SU-DHL-6 (cell line): ENCODE results near the gene RB1.

ENCODE experiments used
- H2AFZ ChIP-seq: fragments of 200-600 bp; sonication (generic); 2 replicates; pipeline ENCODE4 v1.6.1; 2014; ENCODE audit warnings: low read depth, mild to moderate bottlenecking, moderate library complexity, mixed read lengths, antibody characterized with exemption, low read length; ENCODE audit not compliant: severe bottlenecking
- H3F3A ChIP-seq: fragments of 200-600 bp; shearing (Covaris generic); 2 replicates; pipeline ENCODE4 v1.6.0; 2016; ENCODE audit warnings: antibody characterized with exemption, mild to moderate bottlenecking; ENCODE audit not compliant: insufficient read depth
- H3K27ac ChIP-seq: fragments of 200-600 bp; sonication (generic); 2 replicates; pipeline ENCODE4 v1.5.1; 2016; ENCODE audit warnings: low read depth, mild to moderate bottlenecking, low read length, moderate library complexity, mixed read lengths
- H3K27me3 ChIP-seq: fragments of 200-600 bp; sonication (generic), shearing (Covaris generic); 2 replicates; pipeline ENCODE4 v1.6.0; 2014; ENCODE audit warnings: mild to moderate bottlenecking, low read length
- H3K36me3 ChIP-seq: fragments of 200-600 bp; sonication (generic); 2 replicates; pipeline ENCODE4 v1.6.1; 2014; ENCODE audit warnings: mild to moderate bottlenecking, low read length, mixed read lengths
- H3K4me2 ChIP-seq: fragments of 300-600, 200-600 bp; shearing (Covaris generic), sonication (generic); 2 replicates; pipeline ENCODE4 v1.6.0; 2014; ENCODE audit warnings: low read length, low read depth, mild to moderate bottlenecking; ENCODE audit not compliant: poor library complexity, severe bottlenecking
- H3K4me3 ChIP-seq: fragments of 200-600 bp; sonication (generic); 2 replicates; pipeline ENCODE4 v1.5.1; 2014; ENCODE audit warnings: antibody characterized with exemption, low read length, mild to moderate bottlenecking, mixed read lengths; ENCODE audit not compliant: insufficient read depth, poor library complexity, severe bottlenecking
- H3K79me2 ChIP-seq: fragments of 200-600 bp; sonication (generic); 2 replicates; pipeline ENCODE4 v1.6.1; 2014; ENCODE audit warnings: mild to moderate bottlenecking, low read length, moderate library complexity; ENCODE audit not compliant: insufficient read depth
- H3K9ac ChIP-seq: fragments of 200-600 bp; sonication (generic); 2 replicates; pipeline ENCODE4 v1.7.0; 2014; ENCODE audit warnings: mild to moderate bottlenecking, low read length
- H3K9me2 ChIP-seq: fragments of 200-600 bp; sonication (generic); replicated peaks from 2 replicates; pipeline ENCODE4 v1.6.1; 2014; ENCODE audit warnings: low read length; ENCODE audit not compliant: insufficient read depth
- H3K9me3 ChIP-seq: fragments of 200-600 bp; sonication (generic); 2 replicates; pipeline ENCODE4 v1.6.1; 2014; ENCODE audit warnings: low read length, mixed read lengths; ENCODE audit not compliant: insufficient read depth
- H4K20me1 ChIP-seq: fragments of 200-600 bp; sonication (generic); 2 replicates; pipeline ENCODE4 v1.6.1; 2014; ENCODE audit warnings: low read depth, mild to moderate bottlenecking, antibody characterized with exemption, low read length, moderate library complexity, mixed read lengths
- EZH2phosphoT487 ChIP-seq: fragments of 200-600 bp; sonication (generic), shearing (Covaris generic); conservative IDR thresholded peaks from 2 replicates; pipeline ENCODE4 v1.6.1; 2018; ENCODE audit warnings: mild to moderate bottlenecking, antibody characterized with exemption, low read length, moderate library complexity, mixed read lengths
- TF ChIP-seq, protein P1 (sequence below): fragments of 200-600 bp; sonication (generic); IDR thresholded peaks from one replicate; pipeline ENCODE4 v1.5.1; 2017; ENCODE audit warnings: antibody characterized with exemption, mild to moderate bottlenecking, low read length, moderate library complexity; ENCODE audit not compliant: insufficient read depth, poor library complexity, severe bottlenecking

RB1 gene

DNA sequence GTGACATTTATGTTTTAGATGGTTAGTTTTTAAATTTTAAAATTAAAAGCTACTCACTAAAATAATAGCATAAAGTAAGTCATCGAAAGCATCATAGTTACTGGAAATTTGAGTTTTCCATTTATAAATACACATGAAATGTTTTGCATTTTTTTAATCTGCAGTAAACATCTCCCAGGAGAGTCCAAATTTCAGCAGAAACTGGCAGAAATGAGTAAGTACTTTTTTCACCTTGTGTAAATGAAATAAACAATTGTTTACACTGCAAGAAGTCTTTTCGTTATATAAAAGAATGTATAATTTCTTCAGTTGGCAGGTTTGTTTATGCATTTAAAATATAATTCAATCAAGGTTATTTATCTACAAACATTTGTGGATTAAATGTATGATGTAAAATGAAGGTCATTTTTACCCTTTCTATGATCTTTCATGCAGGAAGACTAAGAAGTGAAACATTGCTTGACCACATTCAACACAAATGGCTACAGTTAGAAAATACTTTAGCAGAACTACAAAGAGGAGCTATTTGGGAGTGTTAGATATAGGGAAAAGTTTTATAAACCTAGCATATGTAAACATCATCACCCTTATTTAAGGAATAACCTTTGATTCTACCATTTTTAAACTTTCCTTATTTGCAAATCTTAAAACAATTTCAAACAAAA, 173.8 kb downstream of the RB1 start:
- Histone ChIP-seq H3K79me2 (no peaks in the 10 kb centered on the region), H3K36me3 (peaks cover 47% of the 10 kb centered on the region), H3K27me3 (no peaks in the 10 kb centered on the region), H3K4me2 (no peak overlapping the region), H3K9me3 (no peaks in the 10 kb centered on the region), H3K4me3 (no peak overlapping the region), H4K20me1 (no peaks in the 10 kb centered on the region), H3K9ac (no peak overlapping the region), H3K9me2 (no peaks in the 10 kb centered on the region), H3F3A (peaks cover 19% of the 10 kb centered on the region; the same call in 1 of the 2 replicates), H2AFZ (no peak overlapping the region), H3K27ac (peak overlapping the region; percentile 16; the same call in 1 of the 2 replicates)
- TF ChIP-seq, protein P1, sequence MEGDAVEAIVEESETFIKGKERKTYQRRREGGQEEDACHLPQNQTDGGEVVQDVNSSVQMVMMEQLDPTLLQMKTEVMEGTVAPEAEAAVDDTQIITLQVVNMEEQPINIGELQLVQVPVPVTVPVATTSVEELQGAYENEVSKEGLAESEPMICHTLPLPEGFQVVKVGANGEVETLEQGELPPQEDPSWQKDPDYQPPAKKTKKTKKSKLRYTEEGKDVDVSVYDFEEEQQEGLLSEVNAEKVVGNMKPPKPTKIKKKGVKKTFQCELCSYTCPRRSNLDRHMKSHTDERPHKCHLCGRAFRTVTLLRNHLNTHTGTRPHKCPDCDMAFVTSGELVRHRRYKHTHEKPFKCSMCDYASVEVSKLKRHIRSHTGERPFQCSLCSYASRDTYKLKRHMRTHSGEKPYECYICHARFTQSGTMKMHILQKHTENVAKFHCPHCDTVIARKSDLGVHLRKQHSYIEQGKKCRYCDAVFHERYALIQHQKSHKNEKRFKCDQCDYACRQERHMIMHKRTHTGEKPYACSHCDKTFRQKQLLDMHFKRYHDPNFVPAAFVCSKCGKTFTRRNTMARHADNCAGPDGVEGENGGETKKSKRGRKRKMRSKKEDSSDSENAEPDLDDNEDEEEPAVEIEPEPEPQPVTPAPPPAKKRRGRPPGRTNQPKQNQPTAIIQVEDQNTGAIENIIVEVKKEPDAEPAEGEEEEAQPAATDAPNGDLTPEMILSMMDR, result no peak
- no peak for TF ChIP-seq EZH2phosphoT487

DNA sequence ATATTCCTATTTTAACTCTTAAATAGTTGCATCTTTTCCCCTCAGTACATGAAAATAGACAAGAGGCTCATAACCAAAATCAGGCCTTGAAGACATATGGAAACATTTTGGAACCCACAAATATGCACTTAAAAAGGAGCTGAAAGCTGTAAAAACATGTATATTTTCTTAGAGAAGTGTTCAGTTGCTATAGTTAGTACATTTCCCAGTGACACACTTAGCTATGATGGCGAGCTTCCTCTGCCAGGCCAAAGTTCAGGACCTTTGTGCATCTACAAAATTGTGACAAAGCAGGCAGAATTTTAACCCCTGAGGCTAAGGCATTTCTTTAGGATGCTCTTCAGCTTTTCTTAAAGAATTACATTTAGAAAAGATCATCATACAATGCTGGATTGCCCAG, 174.8 kb downstream of the RB1 start:
- Histone ChIP-seq H3F3A (peaks cover 19% of the 10 kb centered on the region; the same call in 1 of the 2 replicates), H3K4me2 (no peak overlapping the region), H3K36me3 (peaks cover 39% of the 10 kb centered on the region), H2AFZ (no peak overlapping the region), H3K27me3 (no peaks in the 10 kb centered on the region), H3K9me2 (no peaks in the 10 kb centered on the region), H3K79me2 (no peaks in the 10 kb centered on the region), H3K9ac (no peak overlapping the region), H3K27ac (no peak overlapping the region), H3K4me3 (no peak overlapping the region), H3K9me3 (no peaks in the 10 kb centered on the region), H4K20me1 (no peaks in the 10 kb centered on the region)
- TF ChIP-seq EZH2phosphoT487, result no peak
- TF ChIP-seq, protein P1, result no peak

DNA sequence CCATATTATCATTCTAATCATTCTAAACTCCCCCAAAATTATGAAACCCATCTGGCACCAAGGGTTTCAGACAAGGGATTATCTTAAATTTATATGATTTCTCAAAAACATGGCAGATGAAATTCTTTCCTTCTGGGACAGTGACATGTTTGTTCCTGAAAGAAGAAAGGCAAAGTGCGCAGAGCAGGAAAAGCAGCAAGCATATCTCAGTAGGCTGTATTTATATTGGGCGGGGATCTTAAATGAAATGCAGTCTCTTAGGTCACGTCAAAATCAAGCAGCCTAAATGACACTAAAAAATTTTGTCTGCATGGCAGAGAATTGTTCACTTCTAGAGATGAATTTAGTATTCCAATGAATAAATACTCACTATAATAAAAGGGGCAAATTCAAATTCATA, 180.0 kb downstream of the RB1 start:
- H4K20me1 ChIP-seq, result no peaks in the 10 kb centered on the region
- no peak overlapping the region for H3K9ac ChIP-seq
- no peaks in the 10 kb centered on the region for H3K9me2 ChIP-seq
- H3K36me3 ChIP-seq, result peaks cover 38% of the 10 kb centered on the region
- H3K27me3 ChIP-seq, result no peaks in the 10 kb centered on the region
- H3K9me3 ChIP-seq, result no peaks in the 10 kb centered on the region
- H3K4me2 ChIP-seq, result no peak overlapping the region
- no peaks in the 10 kb centered on the region for H3K79me2 ChIP-seq
- no peak overlapping the region for H3K4me3 ChIP-seq
- no peak overlapping the region for H2AFZ ChIP-seq
- H3F3A ChIP-seq, result peaks cover 27% of the 10 kb centered on the region
- no peak overlapping the region for H3K27ac ChIP-seq
- no peak for TF ChIP-seq EZH2phosphoT487
- TF ChIP-seq, protein P1, result no peak
